Kidney epithelial cell (primary cell): Measurements from ENCODE around the gene DLL1. TPM values are rescaled to one million over a fixed set of nuclear protein-coding genes. Genes with fewer than 3 reads are reported as not detected.

Experiments used
- DNase-seq: peaks from one replicate; pipeline ENCODE4 v3.0.0-alpha.2; 2010; ENCODE audit warnings: low read depth
- H3K27me3 ChIP-seq: 2 replicates; pipeline ENCODE4 v1.6.0; 2011; ENCODE audit warnings: low read length; ENCODE audit not compliant: control insufficient read depth, insufficient read depth
- H3K36me3 ChIP-seq: 2 replicates; pipeline ENCODE4 v1.5.1; 2011; ENCODE audit warnings: low read length; ENCODE audit not compliant: control insufficient read depth, insufficient read depth
- H3K4me3 ChIP-seq: 2 replicates; pipeline ENCODE4 v1.5.1; 2011; ENCODE audit warnings: low read depth, mild to moderate bottlenecking, control low read depth, low read length
- total RNA-seq: library from RNA; depleted of rRNA; stranded (reverse); fragments of >200 nt; gene quantifications from 2 replicates; pipeline ENCODE4 v1.2.3, GENCODE V29; 2015
- TF ChIP-seq, protein P1 (sequence below): IDR thresholded peaks from 2 replicates; pipeline ENCODE4 v1.5.1; 2011; ENCODE audit warnings: mild to moderate bottlenecking, moderate library complexity, low read length, control low read depth, inconsistent platforms; ENCODE audit not compliant: insufficient read depth, poor library complexity, severe bottlenecking

Gene DLL1
- total RNA-seq, 1 donor from 2014 or later, result 3.8 TPM

DNA sequence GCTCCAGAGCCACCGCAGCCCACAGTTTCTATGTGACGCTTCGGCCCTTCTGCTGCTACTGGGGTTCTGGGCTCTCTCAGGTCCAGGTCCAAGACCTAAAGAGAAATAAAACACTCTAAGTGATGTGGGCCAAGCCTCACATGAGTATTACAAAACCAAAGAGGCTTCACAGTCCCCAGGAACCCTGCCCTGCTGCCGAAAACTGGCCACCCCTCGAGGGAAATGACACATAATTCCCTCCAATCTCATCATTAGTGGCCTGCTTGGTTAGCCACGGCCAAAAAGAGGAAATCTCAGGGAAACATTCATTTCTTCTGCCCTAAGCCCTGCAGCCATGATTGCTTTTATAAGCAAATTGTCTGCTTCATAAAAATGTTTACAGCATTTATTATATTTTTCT lies 32.5 kb downstream of the DLL1 start:
- Histone ChIP-seq H3K36me3 (no peaks in the 10 kb centered on the region), H3K4me3 (no peak overlapping the region), H3K27me3 (peaks cover 24% of the 10 kb centered on the region)
- TF ChIP-seq, protein P1, sequence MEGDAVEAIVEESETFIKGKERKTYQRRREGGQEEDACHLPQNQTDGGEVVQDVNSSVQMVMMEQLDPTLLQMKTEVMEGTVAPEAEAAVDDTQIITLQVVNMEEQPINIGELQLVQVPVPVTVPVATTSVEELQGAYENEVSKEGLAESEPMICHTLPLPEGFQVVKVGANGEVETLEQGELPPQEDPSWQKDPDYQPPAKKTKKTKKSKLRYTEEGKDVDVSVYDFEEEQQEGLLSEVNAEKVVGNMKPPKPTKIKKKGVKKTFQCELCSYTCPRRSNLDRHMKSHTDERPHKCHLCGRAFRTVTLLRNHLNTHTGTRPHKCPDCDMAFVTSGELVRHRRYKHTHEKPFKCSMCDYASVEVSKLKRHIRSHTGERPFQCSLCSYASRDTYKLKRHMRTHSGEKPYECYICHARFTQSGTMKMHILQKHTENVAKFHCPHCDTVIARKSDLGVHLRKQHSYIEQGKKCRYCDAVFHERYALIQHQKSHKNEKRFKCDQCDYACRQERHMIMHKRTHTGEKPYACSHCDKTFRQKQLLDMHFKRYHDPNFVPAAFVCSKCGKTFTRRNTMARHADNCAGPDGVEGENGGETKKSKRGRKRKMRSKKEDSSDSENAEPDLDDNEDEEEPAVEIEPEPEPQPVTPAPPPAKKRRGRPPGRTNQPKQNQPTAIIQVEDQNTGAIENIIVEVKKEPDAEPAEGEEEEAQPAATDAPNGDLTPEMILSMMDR, result no peak
- no peak for DNase-seq

DNA sequence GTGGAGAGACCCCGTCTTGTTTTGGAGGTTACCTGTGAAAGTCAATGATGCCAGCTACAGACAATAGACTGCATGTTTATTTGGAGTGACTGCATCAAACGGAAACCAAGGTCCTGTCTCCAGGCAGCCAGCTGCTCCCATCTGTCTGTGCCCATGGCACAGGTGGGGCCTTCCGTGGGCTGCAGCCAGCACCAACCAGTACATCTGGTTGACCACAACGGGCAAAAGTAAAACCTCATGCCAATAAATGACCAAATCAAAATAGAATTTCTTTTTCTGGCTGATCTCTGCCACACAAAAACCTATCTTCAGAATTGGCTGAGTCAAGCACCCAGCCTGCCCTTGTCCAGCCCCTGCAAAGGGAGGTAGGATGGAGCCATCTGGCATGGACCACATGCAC lies 33.5 kb downstream of the DLL1 start:
- H3K27me3 ChIP-seq, result peaks cover 27% of the 10 kb centered on the region
- TF ChIP-seq, protein P1, result no peak
- no peak overlapping the region for H3K4me3 ChIP-seq
- H3K36me3 ChIP-seq, result no peaks in the 10 kb centered on the region
- DNase-seq, result no peak

GRCh38 chr6:170256641-170257040 lies 34.2 kb downstream of the DLL1 start:
- H3K36me3 ChIP-seq, result no peaks in the 10 kb centered on the region
- peaks cover 21% of the 10 kb centered on the region for H3K27me3 ChIP-seq
- no peak overlapping the region for H3K4me3 ChIP-seq
- no peak for DNase-seq
- TF ChIP-seq, protein P1, result no peak

GRCh38 chr6:170255426-170256125 lies 35.3 kb downstream of the DLL1 start:
- TF ChIP-seq, protein P1, result no peak
- no peak for DNase-seq
- no peaks in the 10 kb centered on the region for H3K36me3 ChIP-seq
- peaks cover 21% of the 10 kb centered on the region for H3K27me3 ChIP-seq
- no peak overlapping the region for H3K4me3 ChIP-seq

- no peak for DNase-seq
- Histone ChIP-seq H3K4me3 (no peak overlapping the region), H3K36me3 (no peaks in the 10 kb centered on the region), H3K27me3 (peaks cover 21% of the 10 kb centered on the region)
- TF ChIP-seq, protein P1, result no peak
These were observed 36.3 kb downstream of the DLL1 start for GRCh38 chr6:170254315-170255213.

- Histone ChIP-seq H3K36me3 (no peaks in the 10 kb centered on the region), H3K27me3 (peaks cover 25% of the 10 kb centered on the region), H3K4me3 (no peak overlapping the region)
- TF ChIP-seq, protein P1, result no peak
- DNase-seq, result no peak
These were observed 37.0 kb downstream of the DLL1 start for GRCh38 chr6:170253910-170254269.
